ENCODE results near the gene THPO.

- no peak for TF ChIP-seq FOXK2 (IDR thresholded peaks at IDR 0.05)
- TF ChIP-seq SP1 (IDR thresholded peaks at IDR 0.05): no peak
- no peak for TF ChIP-seq PKNOX1 (IDR thresholded peaks at IDR 0.05)
- no peak for TF ChIP-seq FOXM1 (IDR thresholded peaks at IDR 0.05; ENCODE audit: borderline replicate concordance)
- no peak for TF ChIP-seq LEF1 (IDR thresholded peaks at IDR 0.05; ENCODE audit: borderline replicate concordance)
- TF ChIP-seq ZNF384 (IDR thresholded peaks at IDR 0.05): no peak
Observed at GRCh38 chr3:184414418-184415202, 36.6 kb upstream of the THPO start.
